MM.1S (cell line): ENCODE results near the gene SOX9.

Experiments
- EZH2 ChIP-seq: fragments of 300-600 bp; sonication (generic); optimal IDR thresholded peaks from 2 replicates; pipeline ENCODE3; 2017; ENCODE audit warnings: low read depth, mild to moderate bottlenecking, antibody characterized with exemption, low read length, mixed read lengths
- EZH2phosphoT487 ChIP-seq: fragments of 300-600 bp; sonication (generic); IDR thresholded peaks from 2 replicates; pipeline ENCODE4 v1.6.1; 2018; ENCODE audit warnings: antibody characterized with exemption, low read length
- TF ChIP-seq, protein P1 (sequence below): fragments of 300-600 bp; sonication (generic); IDR thresholded peaks from 2 replicates; pipeline ENCODE4 v1.5.1; 2016; ENCODE audit warnings: antibody characterized with exemption, low read length, mixed read lengths

DNA sequence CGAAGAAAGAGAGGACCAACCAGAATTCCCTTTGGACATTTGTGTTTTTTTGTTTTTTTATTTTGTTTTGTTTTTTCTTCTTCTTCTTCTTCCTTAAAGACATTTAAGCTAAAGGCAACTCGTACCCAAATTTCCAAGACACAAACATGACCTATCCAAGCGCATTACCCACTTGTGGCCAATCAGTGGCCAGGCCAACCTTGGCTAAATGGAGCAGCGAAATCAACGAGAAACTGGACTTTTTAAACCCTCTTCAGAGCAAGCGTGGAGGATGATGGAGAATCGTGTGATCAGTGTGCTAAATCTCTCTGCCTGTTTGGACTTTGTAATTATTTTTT is 3.6 kb downstream of the SOX9 start:
- TF ChIP-seq, protein P1, sequence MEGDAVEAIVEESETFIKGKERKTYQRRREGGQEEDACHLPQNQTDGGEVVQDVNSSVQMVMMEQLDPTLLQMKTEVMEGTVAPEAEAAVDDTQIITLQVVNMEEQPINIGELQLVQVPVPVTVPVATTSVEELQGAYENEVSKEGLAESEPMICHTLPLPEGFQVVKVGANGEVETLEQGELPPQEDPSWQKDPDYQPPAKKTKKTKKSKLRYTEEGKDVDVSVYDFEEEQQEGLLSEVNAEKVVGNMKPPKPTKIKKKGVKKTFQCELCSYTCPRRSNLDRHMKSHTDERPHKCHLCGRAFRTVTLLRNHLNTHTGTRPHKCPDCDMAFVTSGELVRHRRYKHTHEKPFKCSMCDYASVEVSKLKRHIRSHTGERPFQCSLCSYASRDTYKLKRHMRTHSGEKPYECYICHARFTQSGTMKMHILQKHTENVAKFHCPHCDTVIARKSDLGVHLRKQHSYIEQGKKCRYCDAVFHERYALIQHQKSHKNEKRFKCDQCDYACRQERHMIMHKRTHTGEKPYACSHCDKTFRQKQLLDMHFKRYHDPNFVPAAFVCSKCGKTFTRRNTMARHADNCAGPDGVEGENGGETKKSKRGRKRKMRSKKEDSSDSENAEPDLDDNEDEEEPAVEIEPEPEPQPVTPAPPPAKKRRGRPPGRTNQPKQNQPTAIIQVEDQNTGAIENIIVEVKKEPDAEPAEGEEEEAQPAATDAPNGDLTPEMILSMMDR, result no peak
- TF ChIP-seq EZH2 (no peak), EZH2phosphoT487 (no peak)
